Gastrocnemius medialis (tissue), 4 donors: ENCODE data around the gene TMEM126A.

Source experiments
- CTCF ChIP-seq, 5 experiments: fragments of 450-650 bp in 3 of 5; fragments of 200-600 bp in 2 of 5; sonication (generic) in 2 of 5; IDR thresholded peaks in 4 of 5; conservative IDR thresholded peaks in 1 of 5; 1 replicate in 4 of 5; 2 replicates in 1 of 5; pipeline ENCODE4 v1.5.1; 2016 to 2019; ENCODE audit warnings: antibody characterized with exemption in 5 of 5, mild to moderate bottlenecking in 3 of 5, moderate library complexity in 3 of 5
- POLR2A ChIP-seq, 2 donors: fragments of 450-650 bp; IDR thresholded peaks; one replicate each; pipeline ENCODE4 v1.6.1; 2017; ENCODE audit warnings: antibody characterized with exemption in 2 of 2, mild to moderate bottlenecking in 2 of 2, moderate library complexity in 2 of 2

GRCh38 chr11:85705800-85706199 is 58.0 kb downstream of the TMEM126A start:
- TF ChIP-seq CTCF (IDR thresholded peaks at IDR 0.05 in 4 of 5, conservative IDR thresholded peaks at IDR 0.05 in 1 of 5), result no peak
- TF ChIP-seq POLR2A (IDR thresholded peaks at IDR 0.05), result no peak
